CD4-positive, alpha-beta memory T cell (primary cell): ENCODE measurements around the gene FAM227B. TPM values are rescaled to one million over a fixed set of nuclear protein-coding genes. Genes with fewer than 3 reads are reported as not detected.

Source experiments
- CTCF ChIA-PET: fragments of 350-600 bp; sonication (Branson Sonifier 250); formaldehyde crosslinking; loops from one replicate; lab custom pipeline; 2021; ENCODE audit warnings: inconsistent platforms; ENCODE audit not compliant: partially characterized antibody; lab: Charles Lee
- POLR2A ChIA-PET: fragments of 350-600 bp; sonication (Branson Sonifier 250); formaldehyde crosslinking; loops from one replicate; lab custom pipeline; 2021; ENCODE audit not compliant: partially characterized antibody; lab: Charles Lee
- DNase-seq, 5 donors: peaks; one replicate each; pipeline versions ENCODE4 v3.0.0 to v3.0.0-alpha.2; 2020 to 2022; ENCODE audit warnings: mixed read lengths in 1 of 5
- H3K27ac ChIP-seq: one replicate; pipeline ENCODE4 v1.7.0; 2013; ENCODE audit warnings: low read depth, low read length
- H3K27me3 ChIP-seq: 2 replicates; pipeline ENCODE4 v1.7.0; 2013; ENCODE audit warnings: mild to moderate bottlenecking, low read length, moderate library complexity; ENCODE audit not compliant: insufficient read depth
- H3K36me3 ChIP-seq: 2 replicates; pipeline ENCODE4 v1.7.0; 2013; ENCODE audit warnings: mild to moderate bottlenecking, low read length, moderate library complexity; ENCODE audit not compliant: insufficient read depth
- H3K4me1 ChIP-seq: 2 replicates; pipeline ENCODE4 v1.7.0; 2013; ENCODE audit warnings: mild to moderate bottlenecking, low read length, moderate library complexity; ENCODE audit not compliant: insufficient read depth
- H3K4me3 ChIP-seq, 2 donors: one replicate each; pipeline ENCODE4 v1.7.0; 2013; ENCODE audit warnings: low read length in 2 of 2, mild to moderate bottlenecking in 1 of 2
- H3K9me3 ChIP-seq, 2 donors: one replicate each; pipeline ENCODE4 v1.7.0; 2013; ENCODE audit warnings: low read length in 2 of 2, control low read depth in 1 of 2; ENCODE audit not compliant: control insufficient read depth in 1 of 2
- H3K27ac Mint-ChIP-seq, 7 donors: one replicate each; pipeline ENCODE4 v1.8.0; 2020 to 2021; ENCODE audit warnings: mixed read lengths in 7 of 7, mild to moderate bottlenecking in 6 of 7, inconsistent platforms in 3 of 7, moderate library complexity in 3 of 7
- H3K27me3 Mint-ChIP-seq, 2 donors: one replicate each; pipeline ENCODE4 v1.8.0; 2020 to 2021; ENCODE audit warnings: mixed read lengths in 2 of 2
- H3K36me3 Mint-ChIP-seq, 2 donors: one replicate each; pipeline ENCODE4 v1.8.0; 2020 to 2021; ENCODE audit warnings: mixed read lengths in 2 of 2, inconsistent platforms in 1 of 2, mild to moderate bottlenecking in 1 of 2
- H3K4me1 Mint-ChIP-seq, 4 donors: one replicate each; pipeline ENCODE4 v1.8.0; 2020 to 2021; ENCODE audit warnings: mixed read lengths in 4 of 4, mild to moderate bottlenecking in 1 of 4
- H3K4me3 Mint-ChIP-seq, 8 donors: one replicate each; pipeline ENCODE4 v1.8.0; 2020 to 2021; ENCODE audit warnings: mixed read lengths in 8 of 8, mild to moderate bottlenecking in 7 of 8, moderate library complexity in 6 of 8, inconsistent platforms in 3 of 8
- H3K9me3 Mint-ChIP-seq, 8 donors: one replicate each; pipeline ENCODE4 v1.8.0; 2020 to 2021; ENCODE audit warnings: mixed read lengths in 8 of 8, mild to moderate bottlenecking in 5 of 8, inconsistent platforms in 3 of 8, moderate library complexity in 1 of 8
- intact Hi-C: fragments of 100-400 bp; cut with micrococcal nuclease; formaldehyde crosslinking; loops from one replicate; pipeline ENCODE4 v1.15.1; 2023
- polyA plus RNA-seq, 2 donors: library from polyadenylated mRNA; unstranded; fragments of 300-500 nt; fragmentation: Illumina TruSeq; gene quantifications; one replicate each; pipeline ENCODE4 v1.2.3, GENCODE V29; 2021
- total RNA-seq, 2 experiments: library from RNA; stranded (reverse); gene quantifications; one replicate each; pipeline ENCODE4 v1.2.3, GENCODE V29; 2021

FAM227B gene
- total and polyA plus RNA-seq, 4 experiments from 2014 or later = 11.5 to 18.4 (median 13.2) TPM

DNA sequence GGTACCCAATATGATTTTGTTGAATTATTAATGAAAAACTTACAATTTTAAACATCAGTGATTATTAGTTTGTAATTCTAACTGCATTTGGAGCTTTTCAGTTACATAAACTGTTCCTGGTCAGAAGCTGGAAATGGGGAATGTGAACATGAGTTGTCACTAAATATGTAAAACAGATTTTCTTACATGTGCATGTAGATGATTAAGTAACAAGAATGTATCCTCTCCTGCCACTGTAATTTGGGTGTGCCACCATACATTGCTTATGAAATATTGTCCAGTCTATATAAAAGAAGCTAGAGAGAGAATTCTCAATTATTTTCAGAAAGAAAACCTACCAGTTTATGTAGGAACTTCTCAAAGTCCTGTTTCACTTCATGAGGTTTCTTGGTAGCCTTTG lies 289.2 kb downstream of the FAM227B start:
- Histone ChIP-seq H3K4me3 (no peak overlapping the region), H3K36me3 (no peaks in the 10 kb centered on the region), H3K4me1 (no peaks in the 10 kb centered on the region), H3K27ac (no peak overlapping the region), H3K9me3 (no peaks in the 10 kb centered on the region), H3K27me3 (no peaks in the 10 kb centered on the region)
- no peak for DNase-seq
- H3K9me3 Mint-ChIP-seq = no peaks in the 10 kb centered on the region
- no peaks in the 10 kb centered on the region for H3K27me3 Mint-ChIP-seq
- no peak overlapping the region for H3K27ac Mint-ChIP-seq
- H3K4me1 Mint-ChIP-seq = peaks cover 0 to 4% (median 1%) of the 10 kb centered on the region in 4 donors
- peaks cover 38% of the 10 kb centered on the region in 2 donors for H3K36me3 Mint-ChIP-seq
- H3K4me3 Mint-ChIP-seq = no peak overlapping the region
- intact Hi-C loops = no loop called here
- CTCF ChIA-PET = no interaction called here
- POLR2A ChIA-PET = no interaction called here

DNA sequence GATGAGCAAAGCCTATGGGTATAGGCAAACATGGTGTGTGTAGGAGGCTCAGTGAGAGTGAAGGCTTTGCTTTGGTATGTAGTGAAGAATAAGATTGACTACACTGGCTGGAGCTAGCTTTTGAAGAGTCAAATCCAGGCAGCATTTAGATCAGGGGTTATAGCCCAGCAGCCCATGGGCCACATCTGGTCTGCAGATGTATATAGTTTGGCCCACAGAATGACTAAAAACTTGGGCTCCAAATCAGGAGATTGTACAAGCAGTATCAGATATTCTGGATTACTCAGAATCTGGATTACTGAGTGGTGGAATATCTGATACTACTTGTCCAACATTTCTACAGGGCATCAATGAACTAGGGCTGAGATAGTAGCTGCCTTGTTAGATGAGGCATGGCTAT lies 290.5 kb downstream of the FAM227B start:
- intact Hi-C loops = no loop called here
- H3K36me3 Mint-ChIP-seq = peaks cover 32 to 38% of the 10 kb centered on the region in 2 donors
- H3K9me3 Mint-ChIP-seq = no peaks in the 10 kb centered on the region
- H3K4me1 Mint-ChIP-seq = peaks cover 0 to 4% (median 1%) of the 10 kb centered on the region in 4 donors
- Histone ChIP-seq H3K9me3 (no peaks in the 10 kb centered on the region), H3K27me3 (no peaks in the 10 kb centered on the region), H3K27ac (no peak overlapping the region), H3K4me1 (no peaks in the 10 kb centered on the region), H3K36me3 (no peaks in the 10 kb centered on the region), H3K4me3 (no peak overlapping the region)
- POLR2A ChIA-PET = no interaction called here
- H3K27ac Mint-ChIP-seq = no peak overlapping the region
- no peaks in the 10 kb centered on the region for H3K27me3 Mint-ChIP-seq
- no peak overlapping the region for H3K4me3 Mint-ChIP-seq
- CTCF ChIA-PET = no interaction called here
- no peak for DNase-seq

DNA sequence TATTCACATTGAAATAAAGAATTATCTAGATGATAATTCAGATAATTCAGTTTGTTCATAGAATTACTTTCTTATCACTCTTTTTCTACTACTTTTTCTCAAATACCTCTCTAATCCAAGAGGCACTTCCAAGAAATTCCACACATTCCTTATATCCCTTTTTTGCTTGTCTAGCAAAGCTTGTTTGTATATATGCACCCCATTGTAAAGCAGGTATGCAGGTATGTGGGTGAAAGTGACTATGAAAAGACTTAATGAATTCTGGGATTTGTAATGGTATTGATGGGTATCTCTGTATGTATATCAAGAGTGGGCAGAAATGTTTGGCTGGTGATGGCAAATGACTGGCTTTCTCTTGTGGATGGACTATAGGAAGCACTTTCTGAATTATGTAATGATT lies 291.7 kb downstream of the FAM227B start:
- no peak overlapping the region for H3K4me3 Mint-ChIP-seq

DNA sequence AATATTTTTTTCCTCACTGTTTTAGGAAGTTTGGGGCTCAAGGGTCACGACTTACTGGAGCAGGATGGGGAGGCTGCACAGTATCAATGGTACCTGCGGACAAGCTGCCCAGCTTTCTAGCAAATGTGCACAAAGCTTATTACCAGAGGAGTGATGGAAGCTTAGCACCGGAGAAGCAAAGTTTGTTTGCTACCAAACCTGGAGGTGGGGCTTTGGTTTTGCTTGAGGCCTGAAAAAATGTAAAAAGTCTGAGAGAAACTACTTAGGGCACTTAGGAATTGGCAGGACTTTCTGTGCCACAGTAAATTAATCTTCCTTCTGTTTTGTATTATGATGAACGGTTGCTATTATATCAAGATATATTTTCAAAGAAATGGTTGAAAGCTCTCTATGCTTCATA lies 292.7 kb downstream of the FAM227B start:
- Histone ChIP-seq H3K4me1 (no peaks in the 10 kb centered on the region), H3K9me3 (no peaks in the 10 kb centered on the region), H3K36me3 (no peaks in the 10 kb centered on the region), H3K27ac (no peak overlapping the region), H3K4me3 (no peak overlapping the region), H3K27me3 (no peaks in the 10 kb centered on the region)
- intact Hi-C loops = no loop called here
- Mint-ChIP-seq H3K9me3 (no peaks in the 10 kb centered on the region), H3K27ac (peak overlapping the region in 1 of 7 donors; percentile 23), H3K4me3 (no peak overlapping the region), H3K27me3 (no peaks in the 10 kb centered on the region), H3K4me1 (peaks cover 0 to 6% (median 2%) of the 10 kb centered on the region in 4 donors), H3K36me3 (peaks cover 29 to 45% of the 10 kb centered on the region in 2 donors)
- DNase-seq = no peak
- POLR2A ChIA-PET = no interaction called here
- CTCF ChIA-PET = no interaction called here

More for the DNA sequence above, 291.7 kb downstream of the FAM227B start:
- Histone ChIP-seq H3K9me3 (no peaks in the 10 kb centered on the region), H3K27ac (no peak overlapping the region), H3K27me3 (no peaks in the 10 kb centered on the region), H3K4me1 (no peaks in the 10 kb centered on the region), H3K36me3 (no peaks in the 10 kb centered on the region), H3K4me3 (no peak overlapping the region)
- ChIA-PET POLR2A (no interaction called here), CTCF (no interaction called here)
- intact Hi-C loops = no loop called here
- no peaks in the 10 kb centered on the region for H3K27me3 Mint-ChIP-seq
- H3K36me3 Mint-ChIP-seq = peaks cover 29 to 38% of the 10 kb centered on the region in 2 donors
- no peak for DNase-seq
- H3K27ac Mint-ChIP-seq = peak overlapping the region in 1 of 7 donors; percentile 74
- peaks cover 0 to 4% (median 1%) of the 10 kb centered on the region in 4 donors for H3K4me1 Mint-ChIP-seq
- H3K9me3 Mint-ChIP-seq = no peaks in the 10 kb centered on the region

DNA sequence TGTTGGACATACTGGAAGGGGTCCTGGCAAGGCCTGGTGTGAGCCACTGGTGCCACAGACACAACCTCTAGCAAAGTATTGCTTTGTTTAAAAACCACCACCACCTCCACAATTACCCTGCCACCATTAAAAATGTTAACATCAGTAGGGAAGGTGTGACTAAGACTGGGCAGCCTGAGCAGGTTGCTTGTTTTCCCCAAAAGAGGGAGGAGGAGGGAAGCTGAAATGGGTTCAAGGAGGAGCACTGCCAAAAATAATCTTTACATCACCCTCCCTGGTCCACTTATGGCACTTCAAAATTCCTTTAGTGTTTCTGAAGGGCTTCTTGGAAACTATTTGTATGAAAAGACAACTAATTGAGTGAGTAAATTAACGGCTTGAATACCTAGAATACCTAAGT lies 297.4 kb downstream of the FAM227B start:
- no peaks in the 10 kb centered on the region for H3K27me3 ChIP-seq
- ChIA-PET POLR2A (no interaction called here), CTCF (no interaction called here)
- Mint-ChIP-seq H3K36me3 (peaks cover 46 to 58% of the 10 kb centered on the region in 2 donors), H3K27me3 (no peaks in the 10 kb centered on the region), H3K9me3 (no peaks in the 10 kb centered on the region), H3K27ac (peak overlapping the region in 2 of 7 donors; percentile 30 to 76), H3K4me1 (peaks cover 0 to 5% (median 3%) of the 10 kb centered on the region in 4 donors), H3K4me3 (no peak overlapping the region)
- no peak for DNase-seq
- H3K4me1 ChIP-seq = no peaks in the 10 kb centered on the region
- H3K4me3 ChIP-seq = no peak overlapping the region
- peaks cover 7% of the 10 kb centered on the region for H3K36me3 ChIP-seq
- no peak overlapping the region for H3K27ac ChIP-seq
- intact Hi-C loops = no loop called here
- H3K9me3 ChIP-seq = no peaks in the 10 kb centered on the region

DNA sequence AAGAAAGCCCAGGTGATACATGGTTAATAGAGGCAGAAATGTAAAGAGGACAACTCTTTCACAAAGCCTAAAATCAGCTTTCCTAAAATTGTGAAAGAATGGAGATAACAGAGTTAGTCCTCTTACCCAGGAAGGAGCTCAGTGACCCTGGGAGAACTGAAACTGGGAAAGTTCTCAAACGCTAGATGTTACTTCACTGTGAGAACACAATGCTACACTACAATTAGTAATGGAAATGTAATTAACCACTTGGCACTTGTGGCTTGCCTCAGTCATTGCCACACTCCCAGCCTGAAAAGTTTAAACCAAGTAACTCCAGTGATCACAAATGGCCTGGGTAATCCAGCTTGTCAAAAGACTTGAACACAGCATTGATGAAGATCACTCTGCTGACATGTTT lies 300.3 kb downstream of the FAM227B start:
- DNase-seq = no peak
- Mint-ChIP-seq H3K27ac (peak overlapping the region in 1 of 7 donors; percentile 6), H3K4me1 (peaks cover 0 to 5% (median 2%) of the 10 kb centered on the region in 4 donors), H3K36me3 (peaks cover 46 to 61% of the 10 kb centered on the region in 2 donors), H3K27me3 (no peaks in the 10 kb centered on the region), H3K9me3 (peaks cover 0 to 3% (median 0%) of the 10 kb centered on the region in 8 donors), H3K4me3 (no peak overlapping the region)
- POLR2A ChIA-PET = no interaction called here
- no peak overlapping the region for H3K27ac ChIP-seq
- peaks cover 7% of the 10 kb centered on the region for H3K36me3 ChIP-seq
- intact Hi-C loops = no loop called here
- no peak overlapping the region for H3K4me3 ChIP-seq
- no peaks in the 10 kb centered on the region for H3K9me3 ChIP-seq
- CTCF ChIA-PET = no interaction called here
- H3K27me3 ChIP-seq = no peaks in the 10 kb centered on the region
- no peaks in the 10 kb centered on the region for H3K4me1 ChIP-seq

DNA sequence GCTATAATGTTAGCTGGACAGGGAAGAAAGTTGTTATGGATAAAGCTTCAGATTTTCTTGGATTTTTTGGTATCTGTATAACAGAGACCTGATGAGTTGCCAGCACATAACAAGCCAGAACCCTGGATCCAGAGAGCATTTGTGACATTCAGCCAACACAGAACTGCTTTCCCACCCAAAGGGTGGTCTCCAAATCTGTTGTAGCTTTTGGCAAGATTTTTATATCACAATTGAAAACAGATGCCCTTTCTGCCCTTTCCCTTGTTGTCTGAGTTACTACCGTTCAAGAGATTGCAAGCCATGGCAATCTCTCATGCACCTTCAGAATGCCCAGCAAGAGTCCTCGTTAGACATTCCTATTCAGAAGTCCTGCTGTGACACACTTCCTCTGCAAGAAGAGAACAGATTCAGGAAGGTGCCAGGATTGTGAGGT lies 305.2 kb downstream of the FAM227B start:
- Histone ChIP-seq H3K4me1 (no peaks in the 10 kb centered on the region), H3K4me3 (no peak overlapping the region), H3K27me3 (no peaks in the 10 kb centered on the region), H3K36me3 (peaks cover 6% of the 10 kb centered on the region), H3K9me3 (no peaks in the 10 kb centered on the region), H3K27ac (no peak overlapping the region)
- Mint-ChIP-seq H3K4me3 (no peak overlapping the region), H3K4me1 (peaks cover 0 to 12% (median 3%) of the 10 kb centered on the region in 4 donors), H3K36me3 (peaks cover 62 to 71% of the 10 kb centered on the region in 2 donors), H3K9me3 (peaks cover 0 to 3% (median 0%) of the 10 kb centered on the region in 8 donors), H3K27ac (no peak overlapping the region), H3K27me3 (no peaks in the 10 kb centered on the region)
- intact Hi-C loops = no loop called here
- ChIA-PET POLR2A (no interaction called here), CTCF (no interaction called here)
- DNase-seq = no peak
